ENCODE results near the gene IGF2R.

The IGF2R gene

DNA sequence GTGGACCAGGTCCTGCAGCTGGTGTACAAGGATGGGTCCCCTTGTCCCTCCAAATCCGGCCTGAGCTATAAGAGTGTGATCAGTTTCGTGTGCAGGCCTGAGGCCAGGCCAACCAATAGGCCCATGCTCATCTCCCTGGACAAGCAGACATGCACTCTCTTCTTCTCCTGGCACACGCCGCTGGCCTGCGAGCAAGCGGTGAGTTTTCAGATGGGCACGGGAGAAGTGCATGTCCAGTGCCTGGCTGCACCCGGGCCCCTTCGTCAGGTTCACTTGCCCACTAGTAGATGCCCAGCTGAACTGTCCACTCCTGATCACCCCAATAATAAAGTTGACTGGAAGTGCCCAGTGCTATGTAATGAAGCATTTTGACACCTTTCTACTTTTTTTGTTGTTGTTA, 104.4 kb downstream of the IGF2R start:
- TF ChIP-seq, protein P1, sequence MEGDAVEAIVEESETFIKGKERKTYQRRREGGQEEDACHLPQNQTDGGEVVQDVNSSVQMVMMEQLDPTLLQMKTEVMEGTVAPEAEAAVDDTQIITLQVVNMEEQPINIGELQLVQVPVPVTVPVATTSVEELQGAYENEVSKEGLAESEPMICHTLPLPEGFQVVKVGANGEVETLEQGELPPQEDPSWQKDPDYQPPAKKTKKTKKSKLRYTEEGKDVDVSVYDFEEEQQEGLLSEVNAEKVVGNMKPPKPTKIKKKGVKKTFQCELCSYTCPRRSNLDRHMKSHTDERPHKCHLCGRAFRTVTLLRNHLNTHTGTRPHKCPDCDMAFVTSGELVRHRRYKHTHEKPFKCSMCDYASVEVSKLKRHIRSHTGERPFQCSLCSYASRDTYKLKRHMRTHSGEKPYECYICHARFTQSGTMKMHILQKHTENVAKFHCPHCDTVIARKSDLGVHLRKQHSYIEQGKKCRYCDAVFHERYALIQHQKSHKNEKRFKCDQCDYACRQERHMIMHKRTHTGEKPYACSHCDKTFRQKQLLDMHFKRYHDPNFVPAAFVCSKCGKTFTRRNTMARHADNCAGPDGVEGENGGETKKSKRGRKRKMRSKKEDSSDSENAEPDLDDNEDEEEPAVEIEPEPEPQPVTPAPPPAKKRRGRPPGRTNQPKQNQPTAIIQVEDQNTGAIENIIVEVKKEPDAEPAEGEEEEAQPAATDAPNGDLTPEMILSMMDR (IDR thresholded peaks at IDR 0.05; ENCODE audit: insufficient read depth, missing control alignments), result no peak
- FAIRE-seq (no peak), DNase-seq (ENCODE audit: insufficient read length, low spot score) (no peak)

DNA sequence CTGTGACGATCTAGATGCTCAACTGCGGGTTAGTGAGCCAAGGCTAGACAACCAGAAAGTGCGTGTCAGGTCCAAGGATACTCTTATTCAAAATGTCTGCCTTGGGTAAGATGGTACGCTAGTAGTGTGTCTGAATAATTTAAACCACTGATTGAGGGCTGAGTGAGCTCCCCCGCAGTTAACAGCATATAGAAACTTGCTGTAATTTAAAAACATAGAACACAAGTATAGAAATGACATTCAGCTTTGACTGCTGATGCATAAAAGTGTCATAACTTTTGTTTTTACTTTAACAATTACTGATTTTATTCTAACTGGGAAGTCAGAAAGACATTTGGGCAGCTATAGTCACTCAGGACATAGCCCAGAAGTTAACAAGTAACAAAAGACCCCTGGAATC, 107.1 kb downstream of the IGF2R start:
- FAIRE-seq, result no peak
- TF ChIP-seq, protein P1 (IDR thresholded peaks at IDR 0.05; ENCODE audit: insufficient read depth, missing control alignments), result no peak

DNA sequence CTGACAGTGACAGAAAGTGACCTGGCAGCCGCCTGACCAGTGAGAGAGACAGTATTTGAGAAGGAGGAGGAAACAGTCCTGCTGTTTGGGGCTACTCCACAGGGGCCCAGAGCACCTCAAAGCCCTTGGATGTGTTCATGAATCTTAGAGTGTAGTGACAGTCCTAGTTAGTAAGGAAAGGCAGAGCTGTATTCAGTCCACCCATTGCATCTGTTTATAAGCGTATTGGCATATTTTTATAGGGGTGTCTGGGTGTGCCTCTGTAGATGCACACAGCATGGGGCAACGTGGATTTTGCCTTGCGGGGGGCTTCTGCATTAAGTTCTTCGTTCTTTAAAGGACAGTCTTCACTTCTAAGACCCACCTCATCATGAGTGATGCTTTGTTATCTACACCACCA, 108.1 kb downstream of the IGF2R start:
- TF ChIP-seq, protein P1 (IDR thresholded peaks at IDR 0.05; ENCODE audit: insufficient read depth, missing control alignments), result no peak
- FAIRE-seq, result no peak
- no peak for DNase-seq (ENCODE audit: insufficient read length, low spot score)

More for the DNA sequence above, 107.1 kb downstream of the IGF2R start:
- DNase-seq (ENCODE audit: insufficient read length, low spot score), result no peak

DNA sequence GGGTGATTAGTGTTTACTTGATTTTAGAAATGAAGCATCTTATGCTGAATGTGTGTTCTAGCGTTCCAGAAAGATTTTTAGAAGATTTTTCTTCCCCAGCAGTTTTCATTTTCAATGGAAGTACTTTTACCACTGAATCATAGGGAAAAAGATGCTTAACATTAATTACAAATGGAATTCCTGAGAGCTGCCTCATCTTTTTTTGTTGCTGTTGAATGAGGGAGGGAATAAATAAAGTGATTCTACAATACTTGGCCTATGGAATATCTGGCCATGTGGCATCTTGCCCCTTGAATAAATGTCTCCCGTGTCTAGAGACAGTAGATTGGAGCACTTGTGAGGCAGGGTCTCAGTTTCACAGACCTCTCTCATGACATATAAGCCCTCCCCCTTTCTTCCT, 108.6 kb downstream of the IGF2R start:
- TF ChIP-seq, protein P1 (IDR thresholded peaks at IDR 0.05; ENCODE audit: insufficient read depth, missing control alignments), result no peak

DNA sequence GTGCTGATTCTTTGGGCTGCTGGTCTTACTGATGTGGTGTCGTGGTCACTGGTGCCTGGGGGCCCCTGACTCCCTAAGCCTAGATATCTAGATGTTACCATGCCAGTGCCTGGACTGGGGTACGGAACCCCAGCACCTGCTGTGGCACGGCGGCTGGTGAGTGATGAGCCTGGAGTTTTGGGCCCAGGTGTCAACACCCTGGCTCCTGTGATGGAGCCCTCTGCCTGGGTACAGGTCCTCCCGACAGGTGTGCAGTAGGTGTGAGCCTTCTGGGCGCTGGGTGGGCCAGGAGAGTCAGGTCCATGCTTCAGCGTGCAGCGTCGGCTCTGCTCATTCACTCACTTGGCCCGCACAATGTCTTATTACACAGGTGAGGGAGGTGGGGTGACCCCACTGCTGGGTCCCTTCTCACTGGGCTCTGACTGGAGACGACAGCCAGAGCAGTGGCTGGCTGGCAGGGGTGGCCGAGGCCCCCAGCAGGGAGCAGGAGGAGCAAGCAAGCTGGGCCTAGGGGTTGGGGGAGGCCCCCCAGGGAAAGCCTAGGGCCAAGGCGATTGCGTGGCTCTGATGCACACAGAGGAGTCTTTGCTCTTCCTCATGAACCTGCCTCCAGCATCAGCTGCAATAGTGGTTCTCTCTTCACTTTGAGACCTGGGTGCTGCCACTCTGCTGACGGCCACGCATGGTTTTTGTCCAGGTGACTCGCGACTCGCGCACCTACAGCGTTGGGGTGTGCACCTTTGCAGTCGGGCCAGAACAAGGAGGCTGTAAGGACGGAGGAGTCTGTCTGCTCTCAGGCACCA, 110.2 kb downstream of the IGF2R start:
- FAIRE-seq, result no peak

More for the DNA sequence above, 108.6 kb downstream of the IGF2R start:
- DNase-seq (ENCODE audit: insufficient read length, low spot score), result no peak
- no peak for FAIRE-seq

DNA sequence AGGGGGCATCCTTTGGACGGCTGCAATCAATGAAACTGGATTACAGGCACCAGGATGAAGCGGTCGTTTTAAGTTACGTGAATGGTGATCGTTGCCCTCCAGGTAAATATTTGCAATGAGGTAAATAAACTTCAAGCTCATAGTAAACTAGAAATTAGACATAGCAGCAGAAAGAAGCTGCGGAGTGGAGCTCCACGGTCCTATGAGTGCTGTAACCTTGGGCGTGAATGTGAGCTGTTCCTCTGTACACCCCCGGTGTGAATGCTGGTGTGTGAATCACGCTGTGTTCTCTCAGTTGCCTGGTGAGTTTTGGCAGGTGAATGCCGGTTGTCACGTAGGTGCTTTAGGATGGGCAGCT, 110.8 kb downstream of the IGF2R start:
- no peak for DNase-seq (ENCODE audit: insufficient read length, low spot score)
- no peak for FAIRE-seq
- TF ChIP-seq, protein P1 (IDR thresholded peaks at IDR 0.05; ENCODE audit: insufficient read depth, missing control alignments), result no peak

More for the DNA sequence above, 110.2 kb downstream of the IGF2R start:
- TF ChIP-seq, protein P1 (IDR thresholded peaks at IDR 0.05; ENCODE audit: insufficient read depth, missing control alignments), result no peak
- DNase-seq (ENCODE audit: insufficient read length, low spot score), result no peak

DNA sequence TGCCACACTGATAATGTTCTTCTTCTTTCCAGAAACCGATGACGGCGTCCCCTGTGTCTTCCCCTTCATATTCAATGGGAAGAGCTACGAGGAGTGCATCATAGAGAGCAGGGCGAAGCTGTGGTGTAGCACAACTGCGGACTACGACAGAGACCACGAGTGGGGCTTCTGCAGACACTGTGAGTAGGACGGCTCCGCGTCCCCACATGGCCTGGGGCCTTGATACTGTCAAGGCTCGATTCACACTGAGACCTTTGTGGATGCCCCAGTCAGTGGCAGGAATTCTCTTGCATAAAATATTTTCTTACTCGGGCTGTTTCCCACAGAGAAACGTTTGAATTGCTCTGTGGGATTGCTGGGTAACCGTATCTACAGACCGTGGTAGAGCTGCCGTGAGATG, 111.2 kb downstream of the IGF2R start:
- FAIRE-seq (no peak), DNase-seq (ENCODE audit: insufficient read length, low spot score) (no peak)
- TF ChIP-seq, protein P1 (IDR thresholded peaks at IDR 0.05; ENCODE audit: insufficient read depth, missing control alignments), result no peak
